ENCODE results near the gene AGAP9.
"Not testable (repeated sequence)": the region's sequence is repeated elsewhere in the genome, so short reads cannot be mapped to it uniquely, and the experiment has no call there.

Gene AGAP9

GRCh38 chr10:47485943-47486342 lies 37.5 kb downstream of the AGAP9 start:
- DNase-seq (ENCODE audit: low spot score), result not testable (repeated sequence)

GRCh38 chr10:47484786-47485185 lies 38.7 kb downstream of the AGAP9 start:
- DNase-seq (ENCODE audit: low spot score), result not testable (repeated sequence)

- DNase-seq (ENCODE audit: low spot score), result not testable (repeated sequence)
These were observed 39.5 kb downstream of the AGAP9 start, which contains the start of gene ANXA8 for GRCh38 chr10:47483923-47484322. Gene ANXA8, minus strand, starts transcription at chr10:47484115. Its CDS starts 182 bp downstream, at chr10:47483933.

- not testable (repeated sequence) for DNase-seq (ENCODE audit: low spot score)
These were observed 41.1 kb downstream of the AGAP9 start for GRCh38 chr10:47482367-47482766.

GRCh38 chr10:47481768-47482181 lies 41.7 kb downstream of the AGAP9 start:
- not testable (repeated sequence) for DNase-seq (ENCODE audit: low spot score)

- not testable (repeated sequence) for DNase-seq (ENCODE audit: low spot score)
These were observed 42.2 kb downstream of the AGAP9 start for GRCh38 chr10:47481182-47481766.

GRCh38 chr10:47480133-47480532 lies 43.3 kb downstream of the AGAP9 start:
- DNase-seq (ENCODE audit: low spot score), result not testable (repeated sequence)

- DNase-seq (ENCODE audit: low spot score), result not testable (repeated sequence)
These were observed 45.3 kb downstream of the AGAP9 start for GRCh38 chr10:47478114-47478513.

- not testable (repeated sequence) for DNase-seq (ENCODE audit: low spot score)
These were observed 46.4 kb downstream of the AGAP9 start for GRCh38 chr10:47477078-47477477.

- DNase-seq (ENCODE audit: low spot score), result not testable (repeated sequence)
These were observed 48.3 kb downstream of the AGAP9 start for GRCh38 chr10:47475101-47475500.

GRCh38 chr10:47473516-47473915 lies 49.9 kb downstream of the AGAP9 start:
- DNase-seq (ENCODE audit: low spot score), result not testable (repeated sequence)

GRCh38 chr10:47472647-47473046 lies 50.8 kb downstream of the AGAP9 start:
- not testable (repeated sequence) for DNase-seq (ENCODE audit: low spot score)

- DNase-seq (ENCODE audit: low spot score), result not testable (repeated sequence)
These were observed 51.4 kb downstream of the AGAP9 start for GRCh38 chr10:47472072-47472471.

- DNase-seq (ENCODE audit: low spot score), result not testable (repeated sequence)
These were observed 54.5 kb downstream of the AGAP9 start for GRCh38 chr10:47468731-47469528.

- not testable (repeated sequence) for DNase-seq (ENCODE audit: low spot score)
These were observed 55.5 kb downstream of the AGAP9 start for GRCh38 chr10:47467957-47468356.

- not testable (repeated sequence) for DNase-seq (ENCODE audit: low spot score)
These were observed 56.0 kb downstream of the AGAP9 start for GRCh38 chr10:47467458-47467857.

GRCh38 chr10:47465216-47465917 lies 58.1 kb downstream of the AGAP9 start:
- DNase-seq (ENCODE audit: low spot score), result not testable (repeated sequence)

GRCh38 chr10:47462577-47463358 lies 60.7 kb downstream of the AGAP9 start:
- DNase-seq (ENCODE audit: low spot score), result not testable (repeated sequence)

GRCh38 chr10:47461261-47461687 lies 62.2 kb downstream of the AGAP9 start:
- not testable (repeated sequence) for DNase-seq (ENCODE audit: low spot score)

GRCh38 chr10:47458466-47459154 lies 64.8 kb downstream of the AGAP9 start:
- DNase-seq (ENCODE audit: low spot score), result peak; percentile 71

GRCh38 chr10:47457826-47458225 lies 65.6 kb downstream of the AGAP9 start:
- no peak for DNase-seq (ENCODE audit: low spot score)

All from AG08395 (cell line).